ENCODE results near the gene PCSK6. TPM values are rescaled to one million over a fixed set of nuclear protein-coding genes. Genes with fewer than 3 reads are reported as not detected.

The PCSK6 gene
- under 1 TPM in 1 of 2 experiments, not detected in 1; 0.28 TPM for total RNA-seq
- polyA plus RNA-seq (2013, experiment 1 of 2): 0.99 TPM
- 0.97 TPM for polyA plus RNA-seq (2013, experiment 2 of 2)
- total RNA-seq: 0 to 2.4 (median 0.45) reads per million in 172 experiments

GRCh38 chr15:101489599-101490407, at the start of gene PCSK6:
PCSK6 (minus strand) TSS chr15:101489707; CDS start chr15:101489670, 37 bp downstream.
- H3K27ac Mint-ChIP-seq: no peak within 1 kb of the TSS
- peaks cover 29 to 39% of the 10 kb centered on the region in 2 experiments for H3K27me3 ChIP-seq (ENCODE audit: control insufficient read depth in 1 of 2, insufficient read depth in 2 of 2, low read length in 2 of 2)
- CTCF ChIA-PET: no interaction called here
- no peaks in the 10 kb centered on the region for H3K4me1 Mint-ChIP-seq (ENCODE audit: low read depth)
- H3K4me3 Mint-ChIP-seq: no peak within 1 kb of the TSS
- no peaks in the 10 kb centered on the region for H3K36me3 Mint-ChIP-seq (ENCODE audit: low read depth)
- TF ChIP-seq CTCF (IDR thresholded peaks at IDR 0.05): no peak
- H3K9me3 Mint-ChIP-seq: no peaks in the 10 kb centered on the region
- ATAC-seq (ENCODE audit: poor library complexity) (no peak), DNase-seq (no peak)
- no peaks in the 10 kb centered on the region for H3K4me1 ChIP-seq (ENCODE audit: insufficient read depth, low read length)
- H3K4me3 ChIP-seq (ENCODE audit: low read length): no peak within 1 kb of the TSS
- intact Hi-C loops (cut with DNase I, micrococcal nuclease): no loop called here
- no peak within 1 kb of the TSS for H3K27ac ChIP-seq (ENCODE audit: low read depth in 1 of 2, low read length in 2 of 2)
- POLR2A ChIA-PET: no interaction called here
- peaks cover 68% of the 10 kb centered on the region for H3K27me3 Mint-ChIP-seq
- H3K9me3 ChIP-seq (ENCODE audit: control insufficient read depth in 1 of 2, insufficient read depth in 1 of 2, low read length in 2 of 2): peaks cover 0 to 7% of the 10 kb centered on the region in 2 experiments
- H3K36me3 ChIP-seq (ENCODE audit: insufficient read depth, low read length): no peaks in the 10 kb centered on the region

- Histone ChIP-seq H3K36me3 (ENCODE audit: insufficient read depth, low read length) (no peaks in the 10 kb centered on the region), H3K27ac (ENCODE audit: low read depth in 1 of 2, low read length in 2 of 2) (no peak overlapping the region), H3K4me3 (ENCODE audit: low read length) (no peak overlapping the region), H3K27me3 (ENCODE audit: control insufficient read depth in 1 of 2, insufficient read depth in 2 of 2, low read length in 2 of 2) (peaks cover 0 to 5% of the 10 kb centered on the region in 2 experiments), H3K9me3 (ENCODE audit: control insufficient read depth in 1 of 2, insufficient read depth in 1 of 2, low read length in 2 of 2) (peaks cover 0 to 27% of the 10 kb centered on the region in 2 experiments), H3K4me1 (ENCODE audit: insufficient read depth, low read length) (no peaks in the 10 kb centered on the region)
- H3K4me1 Mint-ChIP-seq (ENCODE audit: low read depth): no peaks in the 10 kb centered on the region
- no peaks in the 10 kb centered on the region for H3K9me3 Mint-ChIP-seq
- ATAC-seq (ENCODE audit: poor library complexity) (no peak), DNase-seq (no peak)
- CTCF ChIA-PET: no interaction called here
- no peak overlapping the region for H3K27ac Mint-ChIP-seq
- intact Hi-C loops (cut with DNase I, micrococcal nuclease): no loop called here
- no peaks in the 10 kb centered on the region for H3K36me3 Mint-ChIP-seq (ENCODE audit: low read depth)
- TF ChIP-seq CTCF (IDR thresholded peaks at IDR 0.05): no peak
- POLR2A ChIA-PET: no interaction called here
- H3K27me3 Mint-ChIP-seq: peaks cover 9% of the 10 kb centered on the region
- no peak overlapping the region for H3K4me3 Mint-ChIP-seq
Observed at GRCh38 chr15:101538996-101539395, 49.5 kb upstream of the PCSK6 start.

GRCh38 chr15:101538177-101538576, 48.7 kb upstream of the PCSK6 start:
- H3K4me1 ChIP-seq (ENCODE audit: insufficient read depth, low read length): no peaks in the 10 kb centered on the region
- H3K27me3 Mint-ChIP-seq: peaks cover 6% of the 10 kb centered on the region
- no peak overlapping the region for H3K27ac Mint-ChIP-seq
- no peak for TF ChIP-seq CTCF (IDR thresholded peaks at IDR 0.05)
- H3K27me3 ChIP-seq (ENCODE audit: control insufficient read depth in 1 of 2, insufficient read depth in 2 of 2, low read length in 2 of 2): no peaks in the 10 kb centered on the region
- no peak overlapping the region for H3K4me3 ChIP-seq (ENCODE audit: low read length)
- H3K9me3 ChIP-seq (ENCODE audit: control insufficient read depth in 1 of 2, insufficient read depth in 1 of 2, low read length in 2 of 2): peaks cover 0 to 20% of the 10 kb centered on the region in 2 experiments
- no peaks in the 10 kb centered on the region for H3K9me3 Mint-ChIP-seq
- ATAC-seq (ENCODE audit: poor library complexity): no peak
- intact Hi-C loops (cut with DNase I, micrococcal nuclease): no loop called here
- no peaks in the 10 kb centered on the region for H3K4me1 Mint-ChIP-seq (ENCODE audit: low read depth)
- no peaks in the 10 kb centered on the region for H3K36me3 Mint-ChIP-seq (ENCODE audit: low read depth)
- H3K36me3 ChIP-seq (ENCODE audit: insufficient read depth, low read length): no peaks in the 10 kb centered on the region
- ChIA-PET CTCF (no interaction called here), POLR2A (no interaction called here)
- H3K27ac ChIP-seq (ENCODE audit: low read depth in 1 of 2, low read length in 2 of 2): no peak overlapping the region
- DNase-seq: no peak
- H3K4me3 Mint-ChIP-seq: no peak overlapping the region

Measured in CD4-positive, alpha-beta T cell (primary cell).